Ishikawa (cell line): Measurements from ENCODE around the gene FRMPD4.

Experiments
- CEBPB ChIP-seq: IDR thresholded peaks from 2 replicates; pipeline ENCODE4 v1.6.1; 2012
- CREB1 ChIP-seq: IDR thresholded peaks from 2 replicates; pipeline ENCODE4 v1.6.1; 2012; ENCODE audit warnings: low read depth
- EGR1 ChIP-seq: IDR thresholded peaks from 2 replicates; pipeline ENCODE4 v1.6.1; 2012
- EP300 ChIP-seq: IDR thresholded peaks from 2 replicates; pipeline ENCODE4 v1.6.1; 2012; ENCODE audit warnings: borderline replicate concordance
- FOXM1 ChIP-seq: IDR thresholded peaks from 2 replicates; pipeline ENCODE4 v1.6.1; 2012; ENCODE audit warnings: low read depth, borderline replicate concordance
- RAD21 ChIP-seq: IDR thresholded peaks from 2 replicates; pipeline ENCODE4 v1.6.1; 2012; ENCODE audit warnings: low read depth
- TAF1 ChIP-seq: IDR thresholded peaks from 2 replicates; pipeline ENCODE4 v1.6.1; 2012; ENCODE audit warnings: low read depth, mild to moderate bottlenecking
- YY1 ChIP-seq: IDR thresholded peaks from 2 replicates; pipeline ENCODE4 v1.6.1; 2012; ENCODE audit warnings: low read depth
- TF ChIP-seq, protein P1 (sequence below): IDR thresholded peaks from 2 replicates; pipeline ENCODE4 v1.6.1; 2012
- TF ChIP-seq, protein P2 (sequence below): IDR thresholded peaks from 2 replicates; pipeline ENCODE4 v1.6.1; 2012; ENCODE audit warnings: low read depth, mild to moderate bottlenecking

- TF ChIP-seq CREB1: no peak
- TF ChIP-seq TAF1: no peak
- no peak for TF ChIP-seq RAD21
- TF ChIP-seq EGR1: no peak
- TF ChIP-seq, protein P1, sequence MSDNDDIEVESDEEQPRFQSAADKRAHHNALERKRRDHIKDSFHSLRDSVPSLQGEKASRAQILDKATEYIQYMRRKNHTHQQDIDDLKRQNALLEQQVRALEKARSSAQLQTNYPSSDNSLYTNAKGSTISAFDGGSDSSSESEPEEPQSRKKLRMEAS: no peak
- TF ChIP-seq EP300: no peak
- no peak for TF ChIP-seq CEBPB
- no peak for TF ChIP-seq FOXM1
- TF ChIP-seq, protein P2, sequence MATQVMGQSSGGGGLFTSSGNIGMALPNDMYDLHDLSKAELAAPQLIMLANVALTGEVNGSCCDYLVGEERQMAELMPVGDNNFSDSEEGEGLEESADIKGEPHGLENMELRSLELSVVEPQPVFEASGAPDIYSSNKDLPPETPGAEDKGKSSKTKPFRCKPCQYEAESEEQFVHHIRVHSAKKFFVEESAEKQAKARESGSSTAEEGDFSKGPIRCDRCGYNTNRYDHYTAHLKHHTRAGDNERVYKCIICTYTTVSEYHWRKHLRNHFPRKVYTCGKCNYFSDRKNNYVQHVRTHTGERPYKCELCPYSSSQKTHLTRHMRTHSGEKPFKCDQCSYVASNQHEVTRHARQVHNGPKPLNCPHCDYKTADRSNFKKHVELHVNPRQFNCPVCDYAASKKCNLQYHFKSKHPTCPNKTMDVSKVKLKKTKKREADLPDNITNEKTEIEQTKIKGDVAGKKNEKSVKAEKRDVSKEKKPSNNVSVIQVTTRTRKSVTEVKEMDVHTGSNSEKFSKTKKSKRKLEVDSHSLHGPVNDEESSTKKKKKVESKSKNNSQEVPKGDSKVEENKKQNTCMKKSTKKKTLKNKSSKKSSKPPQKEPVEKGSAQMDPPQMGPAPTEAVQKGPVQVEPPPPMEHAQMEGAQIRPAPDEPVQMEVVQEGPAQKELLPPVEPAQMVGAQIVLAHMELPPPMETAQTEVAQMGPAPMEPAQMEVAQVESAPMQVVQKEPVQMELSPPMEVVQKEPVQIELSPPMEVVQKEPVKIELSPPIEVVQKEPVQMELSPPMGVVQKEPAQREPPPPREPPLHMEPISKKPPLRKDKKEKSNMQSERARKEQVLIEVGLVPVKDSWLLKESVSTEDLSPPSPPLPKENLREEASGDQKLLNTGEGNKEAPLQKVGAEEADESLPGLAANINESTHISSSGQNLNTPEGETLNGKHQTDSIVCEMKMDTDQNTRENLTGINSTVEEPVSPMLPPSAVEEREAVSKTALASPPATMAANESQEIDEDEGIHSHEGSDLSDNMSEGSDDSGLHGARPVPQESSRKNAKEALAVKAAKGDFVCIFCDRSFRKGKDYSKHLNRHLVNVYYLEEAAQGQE: no peak
- no peak for TF ChIP-seq YY1
Observed at GRCh38 chrX:12405306-12405705, 267.0 kb downstream of the FRMPD4 start.
